ENCODE measurements around the gene ZMIZ1.

DNA sequence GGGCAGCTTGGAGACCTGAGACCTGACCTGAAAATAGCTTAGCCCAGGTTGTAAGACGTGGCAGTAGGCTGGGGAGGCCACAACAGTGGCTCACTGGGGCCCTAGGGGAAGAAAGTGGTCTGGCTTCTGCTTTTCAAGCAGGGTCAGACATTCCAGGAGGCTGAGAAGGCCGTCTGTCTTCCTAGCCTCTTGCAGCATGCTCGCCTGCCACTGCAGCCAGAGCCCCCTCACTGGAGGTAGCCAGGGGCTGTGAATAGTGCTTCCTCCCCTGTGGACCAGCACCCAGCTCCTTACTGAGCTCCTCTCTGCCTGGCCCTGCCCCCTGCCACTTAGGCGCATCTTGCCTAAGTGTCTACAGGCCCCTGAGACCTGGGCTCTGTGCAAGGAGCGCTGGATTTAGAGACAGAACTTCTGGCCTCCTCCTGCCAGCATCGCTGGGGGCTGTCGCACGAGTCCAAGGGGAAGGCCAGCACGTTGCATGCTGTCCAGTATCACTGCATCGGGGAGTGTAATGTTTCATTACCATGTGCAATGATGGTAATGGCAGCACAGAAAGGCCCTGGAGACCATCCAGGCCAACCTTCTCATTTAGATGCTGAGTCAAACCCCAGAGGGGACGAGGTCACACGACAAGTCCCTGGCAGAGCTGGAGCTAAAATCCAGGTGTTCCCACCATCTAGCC, 12.7 kb downstream of the ZMIZ1 start:
- TF ChIP-seq, protein P1, sequence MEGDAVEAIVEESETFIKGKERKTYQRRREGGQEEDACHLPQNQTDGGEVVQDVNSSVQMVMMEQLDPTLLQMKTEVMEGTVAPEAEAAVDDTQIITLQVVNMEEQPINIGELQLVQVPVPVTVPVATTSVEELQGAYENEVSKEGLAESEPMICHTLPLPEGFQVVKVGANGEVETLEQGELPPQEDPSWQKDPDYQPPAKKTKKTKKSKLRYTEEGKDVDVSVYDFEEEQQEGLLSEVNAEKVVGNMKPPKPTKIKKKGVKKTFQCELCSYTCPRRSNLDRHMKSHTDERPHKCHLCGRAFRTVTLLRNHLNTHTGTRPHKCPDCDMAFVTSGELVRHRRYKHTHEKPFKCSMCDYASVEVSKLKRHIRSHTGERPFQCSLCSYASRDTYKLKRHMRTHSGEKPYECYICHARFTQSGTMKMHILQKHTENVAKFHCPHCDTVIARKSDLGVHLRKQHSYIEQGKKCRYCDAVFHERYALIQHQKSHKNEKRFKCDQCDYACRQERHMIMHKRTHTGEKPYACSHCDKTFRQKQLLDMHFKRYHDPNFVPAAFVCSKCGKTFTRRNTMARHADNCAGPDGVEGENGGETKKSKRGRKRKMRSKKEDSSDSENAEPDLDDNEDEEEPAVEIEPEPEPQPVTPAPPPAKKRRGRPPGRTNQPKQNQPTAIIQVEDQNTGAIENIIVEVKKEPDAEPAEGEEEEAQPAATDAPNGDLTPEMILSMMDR (conservative IDR thresholded peaks at IDR 0.05; ENCODE audit: low read depth in 2 of 2) = no peak
- TF ChIP-seq EZH2 (IDR thresholded peaks at IDR 0.05; ENCODE audit: low read depth, unreplicated experiment) = no peak
- no peak for TF ChIP-seq POLR2AphosphoS5 (IDR thresholded peaks at IDR 0.05; ENCODE audit: low read depth)
- TF ChIP-seq, protein P2, sequence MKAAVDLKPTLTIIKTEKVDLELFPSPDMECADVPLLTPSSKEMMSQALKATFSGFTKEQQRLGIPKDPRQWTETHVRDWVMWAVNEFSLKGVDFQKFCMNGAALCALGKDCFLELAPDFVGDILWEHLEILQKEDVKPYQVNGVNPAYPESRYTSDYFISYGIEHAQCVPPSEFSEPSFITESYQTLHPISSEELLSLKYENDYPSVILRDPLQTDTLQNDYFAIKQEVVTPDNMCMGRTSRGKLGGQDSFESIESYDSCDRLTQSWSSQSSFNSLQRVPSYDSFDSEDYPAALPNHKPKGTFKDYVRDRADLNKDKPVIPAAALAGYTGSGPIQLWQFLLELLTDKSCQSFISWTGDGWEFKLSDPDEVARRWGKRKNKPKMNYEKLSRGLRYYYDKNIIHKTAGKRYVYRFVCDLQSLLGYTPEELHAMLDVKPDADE (IDR thresholded peaks at IDR 0.05) = no peak
- no peak for TF ChIP-seq JUNB (IDR thresholded peaks at IDR 0.05; ENCODE audit: unreplicated experiment)
- no peak for TF ChIP-seq CREB1 (CRISPR knock-in tag; IDR thresholded peaks at IDR 0.05; ENCODE audit: low read depth)
- TF ChIP-seq EZH2phosphoT487 (IDR thresholded peaks at IDR 0.05; ENCODE audit: unreplicated experiment) = no peak
- no peak for TF ChIP-seq ZNF331 (CRISPR knock-in tag; IDR thresholded peaks at IDR 0.05; ENCODE audit: low read depth)
- TF ChIP-seq NANOG (IDR thresholded peaks at IDR 0.05; ENCODE audit: borderline replicate concordance) = no peak
- TF ChIP-seq REST (IDR thresholded peaks at IDR 0.05; ENCODE audit: unreplicated experiment) = no peak

All from GM23338 (cell line).